ENCODE results near the gene ZNF550.
A peak's percentile ranks its signal among the peaks of the same experiment; 100 is the strongest.
"Not testable (repeated sequence)": the region's sequence is repeated elsewhere in the genome, so short reads cannot be mapped to it uniquely, and the experiment has no call there.

ZNF550 gene

GRCh38 chr19:57537953-57538547 lies 21.6 kb downstream of the ZNF550 start:
- Histone ChIP-seq H3K4me3 (ENCODE audit: low read depth, low read length) (no peak overlapping the region), H2AFZ (ENCODE audit: low read length, unreplicated experiment) (no peak overlapping the region), H3K4me1 (ENCODE audit: control insufficient read depth, insufficient read depth, low read length, unreplicated experiment) (no peaks in the 10 kb centered on the region), H3K79me2 (ENCODE audit: control insufficient read depth, insufficient read depth, low read length, unreplicated experiment) (no peaks in the 10 kb centered on the region), H3K27me3 (ENCODE audit: insufficient read depth, low read length) (no peaks in the 10 kb centered on the region), H3K36me3 (ENCODE audit: insufficient read depth, low read length) (peaks cover 77% of the 10 kb centered on the region), H3K27ac (ENCODE audit: low read depth, low read length) (no peak overlapping the region)

GRCh38 chr19:57527136-57527881 lies 32.4 kb downstream of the ZNF550 start, which contains the start of gene ZNF549:
Gene ZNF549, plus strand, starts transcription at chr19:57527356. Its CDS starts 218 bp downstream, at chr19:57527574.
- peak within 1 kb of the TSS; percentile 88 for H3K4me3 ChIP-seq (ENCODE audit: low read depth, low read length)
- H2AFZ ChIP-seq (ENCODE audit: low read length, unreplicated experiment): peak within 1 kb of the TSS; percentile 74
- peaks cover 6% of the 10 kb centered on the region for H3K4me1 ChIP-seq (ENCODE audit: control insufficient read depth, insufficient read depth, low read length, unreplicated experiment)
- no peak within 1 kb of the TSS for H3K27ac ChIP-seq (ENCODE audit: low read depth, low read length)
- peaks cover 19% of the 10 kb centered on the region for H3K36me3 ChIP-seq (ENCODE audit: insufficient read depth, low read length)
- no peaks in the 10 kb centered on the region for H3K27me3 ChIP-seq (ENCODE audit: insufficient read depth, low read length)
- H3K79me2 ChIP-seq (ENCODE audit: control insufficient read depth, insufficient read depth, low read length, unreplicated experiment): peaks cover 16% of the 10 kb centered on the region

- H3K4me3 ChIP-seq (ENCODE audit: low read depth, low read length); H3K27me3 ChIP-seq (ENCODE audit: insufficient read depth, low read length); H3K4me1 ChIP-seq (ENCODE audit: control insufficient read depth, insufficient read depth, low read length, unreplicated experiment); H2AFZ ChIP-seq (ENCODE audit: low read length, unreplicated experiment); H3K79me2 ChIP-seq (ENCODE audit: control insufficient read depth, insufficient read depth, low read length, unreplicated experiment); H3K27ac ChIP-seq (ENCODE audit: low read depth, low read length): not testable (repeated sequence)
- H3K36me3 ChIP-seq (ENCODE audit: insufficient read depth, low read length): peaks cover 15% of the 10 kb centered on the region
These were observed 41.6 kb downstream of the ZNF550 start for GRCh38 chr19:57518021-57518420.

GRCh38 chr19:57515255-57515654 lies 44.4 kb downstream of the ZNF550 start:
- no peak overlapping the region for H3K27ac ChIP-seq (ENCODE audit: low read depth, low read length)
- H2AFZ ChIP-seq (ENCODE audit: low read length, unreplicated experiment): no peak overlapping the region
- no peaks in the 10 kb centered on the region for H3K27me3 ChIP-seq (ENCODE audit: insufficient read depth, low read length)
- no peaks in the 10 kb centered on the region for H3K79me2 ChIP-seq (ENCODE audit: control insufficient read depth, insufficient read depth, low read length, unreplicated experiment)
- H3K4me1 ChIP-seq (ENCODE audit: control insufficient read depth, insufficient read depth, low read length, unreplicated experiment): no peaks in the 10 kb centered on the region
- H3K4me3 ChIP-seq (ENCODE audit: low read depth, low read length): no peak overlapping the region
- peaks cover 21% of the 10 kb centered on the region for H3K36me3 ChIP-seq (ENCODE audit: insufficient read depth, low read length)

GRCh38 chr19:57512845-57513244 lies 46.8 kb downstream of the ZNF550 start:
- Histone ChIP-seq H2AFZ (ENCODE audit: low read length, unreplicated experiment) (no peak overlapping the region), H3K27me3 (ENCODE audit: insufficient read depth, low read length) (no peaks in the 10 kb centered on the region), H3K27ac (ENCODE audit: low read depth, low read length) (no peak overlapping the region), H3K4me1 (ENCODE audit: control insufficient read depth, insufficient read depth, low read length, unreplicated experiment) (no peaks in the 10 kb centered on the region), H3K4me3 (ENCODE audit: low read depth, low read length) (no peak overlapping the region), H3K79me2 (ENCODE audit: control insufficient read depth, insufficient read depth, low read length, unreplicated experiment) (no peaks in the 10 kb centered on the region), H3K36me3 (ENCODE audit: insufficient read depth, low read length) (peaks cover 36% of the 10 kb centered on the region)

GRCh38 chr19:57511484-57511883 lies 48.2 kb downstream of the ZNF550 start:
- no peaks in the 10 kb centered on the region for H3K27me3 ChIP-seq (ENCODE audit: insufficient read depth, low read length)
- H3K27ac ChIP-seq (ENCODE audit: low read depth, low read length): no peak overlapping the region
- no peaks in the 10 kb centered on the region for H3K4me1 ChIP-seq (ENCODE audit: control insufficient read depth, insufficient read depth, low read length, unreplicated experiment)
- H3K4me3 ChIP-seq (ENCODE audit: low read depth, low read length): no peak overlapping the region
- H3K36me3 ChIP-seq (ENCODE audit: insufficient read depth, low read length): peaks cover 47% of the 10 kb centered on the region
- H3K79me2 ChIP-seq (ENCODE audit: control insufficient read depth, insufficient read depth, low read length, unreplicated experiment): no peaks in the 10 kb centered on the region
- H2AFZ ChIP-seq (ENCODE audit: low read length, unreplicated experiment): no peak overlapping the region

GRCh38 chr19:57506163-57506562 lies 53.5 kb downstream of the ZNF550 start:
- H3K79me2 ChIP-seq (ENCODE audit: control insufficient read depth, insufficient read depth, low read length, unreplicated experiment): peaks cover 18% of the 10 kb centered on the region
- no peak overlapping the region for H2AFZ ChIP-seq (ENCODE audit: low read length, unreplicated experiment)
- no peak overlapping the region for H3K4me3 ChIP-seq (ENCODE audit: low read depth, low read length)
- no peak overlapping the region for H3K27ac ChIP-seq (ENCODE audit: low read depth, low read length)
- peaks cover 43% of the 10 kb centered on the region for H3K36me3 ChIP-seq (ENCODE audit: insufficient read depth, low read length)
- H3K4me1 ChIP-seq (ENCODE audit: control insufficient read depth, insufficient read depth, low read length, unreplicated experiment): no peaks in the 10 kb centered on the region
- H3K27me3 ChIP-seq (ENCODE audit: insufficient read depth, low read length): no peaks in the 10 kb centered on the region

GRCh38 chr19:57500400-57500799 lies 59.3 kb downstream of the ZNF550 start:
- H3K27me3 ChIP-seq (ENCODE audit: insufficient read depth, low read length); H2AFZ ChIP-seq (ENCODE audit: low read length, unreplicated experiment); H3K4me1 ChIP-seq (ENCODE audit: control insufficient read depth, insufficient read depth, low read length, unreplicated experiment); H3K36me3 ChIP-seq (ENCODE audit: insufficient read depth, low read length): not testable (repeated sequence)
- Histone ChIP-seq H3K27ac (ENCODE audit: low read depth, low read length) (peak overlapping the region; percentile 26; the same call in 1 of the 2 replicates), H3K79me2 (ENCODE audit: control insufficient read depth, insufficient read depth, low read length, unreplicated experiment) (peaks cover 27% of the 10 kb centered on the region), H3K4me3 (ENCODE audit: low read depth, low read length) (peak overlapping the region; percentile 80)

- not testable (repeated sequence) for H3K4me1 ChIP-seq (ENCODE audit: control insufficient read depth, insufficient read depth, low read length, unreplicated experiment); H3K27me3 ChIP-seq (ENCODE audit: insufficient read depth, low read length); H3K36me3 ChIP-seq (ENCODE audit: insufficient read depth, low read length)
- Histone ChIP-seq H2AFZ (ENCODE audit: low read length, unreplicated experiment) (peak within 1 kb of the TSS; percentile 60), H3K27ac (ENCODE audit: low read depth, low read length) (peak within 1 kb of the TSS; percentile 45), H3K4me3 (ENCODE audit: low read depth, low read length) (peak within 1 kb of the TSS; percentile 85), H3K79me2 (ENCODE audit: control insufficient read depth, insufficient read depth, low read length, unreplicated experiment) (peaks cover 27% of the 10 kb centered on the region)
These were observed 59.8 kb downstream of the ZNF550 start, which contains the start of gene ZNF773 for GRCh38 chr19:57499680-57500395. Gene ZNF773, plus strand, starts transcription at chr19:57499938. Its CDS starts 143 bp downstream, at chr19:57500081.

- not testable (repeated sequence) for H3K36me3 ChIP-seq (ENCODE audit: insufficient read depth, low read length); H2AFZ ChIP-seq (ENCODE audit: low read length, unreplicated experiment); H3K4me1 ChIP-seq (ENCODE audit: control insufficient read depth, insufficient read depth, low read length, unreplicated experiment); H3K27ac ChIP-seq (ENCODE audit: low read depth, low read length); H3K27me3 ChIP-seq (ENCODE audit: insufficient read depth, low read length)
- Histone ChIP-seq H3K4me3 (ENCODE audit: low read depth, low read length) (peak overlapping the region; percentile 85; the same call in 1 of the 2 replicates), H3K79me2 (ENCODE audit: control insufficient read depth, insufficient read depth, low read length, unreplicated experiment) (peaks cover 27% of the 10 kb centered on the region)
These were observed 60.4 kb downstream of the ZNF550 start for GRCh38 chr19:57499332-57499679.
